ENCODE measurements around the gene PRAMEF1. TPM values are rescaled to one million over a fixed set of nuclear protein-coding genes. Genes with fewer than 3 reads are reported as not detected.
"Not testable (repeated sequence)": the region's sequence is repeated elsewhere in the genome, so short reads cannot be mapped to it uniquely, and the experiment has no call there.

The PRAMEF1 gene
- total RNA-seq, 1 experiment from 2014 or later: not detected

DNA sequence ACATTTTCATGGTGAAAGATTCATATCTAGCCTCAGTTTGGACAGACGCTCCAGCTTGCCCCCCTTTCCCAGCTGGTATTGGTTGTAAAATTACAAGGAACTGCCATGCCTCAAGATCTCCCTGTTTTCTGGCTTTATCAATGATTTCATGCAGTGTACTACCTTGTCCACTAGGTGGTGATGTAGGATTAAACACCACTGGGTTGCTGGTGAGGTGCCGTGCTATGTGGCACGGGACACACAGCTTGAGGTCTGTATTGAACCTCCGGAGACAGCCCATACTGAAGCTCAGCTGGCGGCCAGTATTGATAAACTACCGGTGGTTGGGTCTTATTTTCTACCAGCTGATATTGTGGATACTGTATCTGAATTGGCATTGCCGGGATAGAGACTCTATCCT, 7.4 kb upstream of the PRAMEF1 start:
- peak; percentile 46; the same call in 1 of the 2 replicates for ATAC-seq
- Mint-ChIP-seq H3K36me3 (peaks cover 15% of the 10 kb centered on the region), H3K9me3 (peaks cover 26% of the 10 kb centered on the region), H3K27me3 (ENCODE audit: low read depth) (peaks cover 12% of the 10 kb centered on the region), H3K4me1 (peaks cover 13% of the 10 kb centered on the region)
- POLR2A ChIA-PET; CTCF ChIA-PET; H3K27ac Mint-ChIP-seq; H3K4me3 Mint-ChIP-seq; DNase-seq (ENCODE audit: low spot score): not testable (repeated sequence)
- TF ChIP-seq, protein P1, sequence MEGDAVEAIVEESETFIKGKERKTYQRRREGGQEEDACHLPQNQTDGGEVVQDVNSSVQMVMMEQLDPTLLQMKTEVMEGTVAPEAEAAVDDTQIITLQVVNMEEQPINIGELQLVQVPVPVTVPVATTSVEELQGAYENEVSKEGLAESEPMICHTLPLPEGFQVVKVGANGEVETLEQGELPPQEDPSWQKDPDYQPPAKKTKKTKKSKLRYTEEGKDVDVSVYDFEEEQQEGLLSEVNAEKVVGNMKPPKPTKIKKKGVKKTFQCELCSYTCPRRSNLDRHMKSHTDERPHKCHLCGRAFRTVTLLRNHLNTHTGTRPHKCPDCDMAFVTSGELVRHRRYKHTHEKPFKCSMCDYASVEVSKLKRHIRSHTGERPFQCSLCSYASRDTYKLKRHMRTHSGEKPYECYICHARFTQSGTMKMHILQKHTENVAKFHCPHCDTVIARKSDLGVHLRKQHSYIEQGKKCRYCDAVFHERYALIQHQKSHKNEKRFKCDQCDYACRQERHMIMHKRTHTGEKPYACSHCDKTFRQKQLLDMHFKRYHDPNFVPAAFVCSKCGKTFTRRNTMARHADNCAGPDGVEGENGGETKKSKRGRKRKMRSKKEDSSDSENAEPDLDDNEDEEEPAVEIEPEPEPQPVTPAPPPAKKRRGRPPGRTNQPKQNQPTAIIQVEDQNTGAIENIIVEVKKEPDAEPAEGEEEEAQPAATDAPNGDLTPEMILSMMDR (IDR thresholded peaks at IDR 0.05): peak; percentile 37; the same call in 1 of the 2 replicates

DNA sequence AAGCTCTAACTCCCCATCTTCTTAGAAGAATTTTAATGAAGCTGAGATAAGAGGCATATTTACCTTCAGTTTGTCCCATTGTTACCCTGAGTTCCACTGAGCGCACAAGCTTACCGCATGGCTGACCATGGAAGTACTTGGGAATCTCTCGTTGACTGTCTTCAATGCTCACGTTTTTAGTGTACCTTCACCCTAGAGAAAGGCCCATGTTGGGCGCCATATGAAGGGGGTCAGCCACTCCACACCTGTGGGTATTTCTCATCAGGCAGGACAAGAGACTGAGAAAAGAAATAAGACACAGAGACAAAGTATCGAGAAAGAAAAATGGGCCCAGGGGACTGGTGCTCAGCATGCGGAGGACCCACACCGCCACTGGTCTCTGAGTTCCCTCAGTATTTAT, 6.5 kb upstream of the PRAMEF1 start:
- Mint-ChIP-seq H3K4me1 (peaks cover 13% of the 10 kb centered on the region), H3K9me3 (peaks cover 26% of the 10 kb centered on the region), H3K36me3 (peaks cover 15% of the 10 kb centered on the region)
- DNase-seq (ENCODE audit: low spot score); CTCF ChIA-PET; H3K27ac Mint-ChIP-seq; POLR2A ChIA-PET; ATAC-seq; H3K27me3 Mint-ChIP-seq (ENCODE audit: low read depth); H3K4me3 Mint-ChIP-seq: not testable (repeated sequence)

DNA sequence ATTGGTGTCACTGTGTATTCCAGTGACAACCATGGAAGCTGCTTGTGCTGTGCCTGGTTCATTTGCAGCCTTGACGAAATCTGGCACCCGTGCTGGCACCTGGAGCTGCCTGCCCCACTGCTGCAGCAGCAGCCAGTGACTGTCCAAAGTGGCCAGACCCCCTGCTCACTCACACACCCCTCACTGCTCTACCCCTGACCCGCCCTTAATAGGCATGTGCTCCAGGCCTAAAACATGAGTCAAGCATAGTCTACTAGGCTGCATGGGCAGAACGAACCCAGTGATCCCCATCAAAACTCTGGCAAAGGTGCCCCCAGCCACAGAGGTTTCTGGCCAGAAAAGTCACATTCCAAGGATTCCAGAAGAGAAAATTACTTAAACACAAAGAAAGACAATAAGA, 7.7 kb downstream of the PRAMEF1 start:
- peaks cover 19% of the 10 kb centered on the region for H3K36me3 Mint-ChIP-seq
- H3K9me3 Mint-ChIP-seq: peaks cover 68% of the 10 kb centered on the region
- TF ChIP-seq CREB1 (CRISPR knock-in tag; IDR thresholded peaks at IDR 0.05) (no peak), SMAD4 (CRISPR knock-in tag; IDR thresholded peaks at IDR 0.05) (no peak), EMX1 (CRISPR knock-in tag; IDR thresholded peaks at IDR 0.05) (no peak), ZNF423 (CRISPR knock-in tag; IDR thresholded peaks at IDR 0.05) (no peak)
- TF ChIP-seq, protein P2, sequence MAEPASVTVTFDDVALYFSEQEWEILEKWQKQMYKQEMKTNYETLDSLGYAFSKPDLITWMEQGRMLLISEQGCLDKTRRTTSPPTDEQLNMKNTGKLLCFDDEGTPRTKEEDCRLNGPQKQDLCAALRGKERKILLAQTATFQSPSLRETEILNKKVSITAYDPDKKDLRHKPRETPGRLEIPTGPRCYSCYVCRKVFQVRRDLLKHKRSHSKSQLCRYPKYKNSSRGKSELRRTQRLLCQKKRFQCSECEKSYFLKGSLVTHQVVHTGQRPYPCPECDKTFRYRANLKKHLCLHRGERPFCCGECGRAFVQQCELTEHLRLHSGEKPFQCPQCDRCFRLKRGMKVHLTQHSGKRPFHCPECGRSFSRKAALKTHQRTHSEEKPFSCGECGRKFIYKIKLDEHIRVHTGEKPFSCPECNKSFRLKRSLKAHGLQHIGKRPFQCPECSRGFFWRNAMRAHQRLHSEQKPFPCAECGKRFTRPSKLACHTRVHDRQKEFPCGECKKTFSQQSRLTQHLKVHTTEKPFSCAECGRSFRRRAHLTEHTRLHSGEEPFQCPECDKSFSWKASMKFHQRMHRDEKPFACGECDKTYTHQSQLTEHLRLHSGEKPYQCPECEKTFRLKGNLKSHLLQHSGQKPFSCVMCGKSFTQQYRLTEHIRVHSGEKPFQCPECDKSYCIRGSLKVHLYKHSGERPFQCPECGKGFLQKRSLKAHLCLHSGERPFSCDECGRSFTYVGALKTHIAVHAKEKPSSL (CRISPR knock-in tag; conservative IDR thresholded peaks at IDR 0.05): no peak
- TF ChIP-seq, protein P3, sequence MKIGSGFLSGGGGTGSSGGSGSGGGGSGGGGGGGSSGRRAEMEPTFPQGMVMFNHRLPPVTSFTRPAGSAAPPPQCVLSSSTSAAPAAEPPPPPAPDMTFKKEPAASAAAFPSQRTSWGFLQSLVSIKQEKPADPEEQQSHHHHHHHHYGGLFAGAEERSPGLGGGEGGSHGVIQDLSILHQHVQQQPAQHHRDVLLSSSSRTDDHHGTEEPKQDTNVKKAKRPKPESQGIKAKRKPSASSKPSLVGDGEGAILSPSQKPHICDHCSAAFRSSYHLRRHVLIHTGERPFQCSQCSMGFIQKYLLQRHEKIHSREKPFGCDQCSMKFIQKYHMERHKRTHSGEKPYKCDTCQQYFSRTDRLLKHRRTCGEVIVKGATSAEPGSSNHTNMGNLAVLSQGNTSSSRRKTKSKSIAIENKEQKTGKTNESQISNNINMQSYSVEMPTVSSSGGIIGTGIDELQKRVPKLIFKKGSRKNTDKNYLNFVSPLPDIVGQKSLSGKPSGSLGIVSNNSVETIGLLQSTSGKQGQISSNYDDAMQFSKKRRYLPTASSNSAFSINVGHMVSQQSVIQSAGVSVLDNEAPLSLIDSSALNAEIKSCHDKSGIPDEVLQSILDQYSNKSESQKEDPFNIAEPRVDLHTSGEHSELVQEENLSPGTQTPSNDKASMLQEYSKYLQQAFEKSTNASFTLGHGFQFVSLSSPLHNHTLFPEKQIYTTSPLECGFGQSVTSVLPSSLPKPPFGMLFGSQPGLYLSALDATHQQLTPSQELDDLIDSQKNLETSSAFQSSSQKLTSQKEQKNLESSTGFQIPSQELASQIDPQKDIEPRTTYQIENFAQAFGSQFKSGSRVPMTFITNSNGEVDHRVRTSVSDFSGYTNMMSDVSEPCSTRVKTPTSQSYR (CRISPR knock-in tag; IDR thresholded peaks at IDR 0.05): no peak
- DNase-seq (ENCODE audit: low spot score): no peak
- H3K4me3 Mint-ChIP-seq: no peak overlapping the region
- POLR2A ChIA-PET: no interaction called here
- no peak overlapping the region for H3K27ac Mint-ChIP-seq
- CTCF ChIA-PET: no interaction called here
- H3K4me1 Mint-ChIP-seq: no peaks in the 10 kb centered on the region
- ATAC-seq: no peak
- H3K27me3 Mint-ChIP-seq (ENCODE audit: low read depth): peaks cover 28% of the 10 kb centered on the region

DNA sequence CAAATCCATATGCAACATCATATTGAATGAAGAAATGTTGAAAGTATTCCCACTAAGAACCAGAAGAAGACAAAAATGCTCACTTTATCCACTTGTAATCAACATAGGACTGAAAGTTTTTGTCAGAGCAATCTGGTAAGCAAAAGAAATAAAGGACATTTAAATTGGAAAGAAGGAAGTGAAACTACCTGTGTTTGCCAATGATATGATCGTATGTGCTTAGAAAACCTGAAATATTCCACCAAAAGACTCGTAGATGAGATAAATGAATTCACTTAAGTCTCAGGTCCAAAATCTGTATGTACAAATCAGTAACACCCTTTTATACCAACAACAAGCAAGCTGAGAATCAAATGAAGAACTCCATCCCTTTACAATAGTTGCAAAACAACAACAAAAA, 8.5 kb downstream of the PRAMEF1 start:
- no peaks in the 10 kb centered on the region for H3K4me1 Mint-ChIP-seq
- H3K27ac Mint-ChIP-seq: no peak overlapping the region
- ChIA-PET CTCF (no interaction called here), POLR2A (no interaction called here)
- H3K27me3 Mint-ChIP-seq (ENCODE audit: low read depth): peaks cover 30% of the 10 kb centered on the region
- peaks cover 69% of the 10 kb centered on the region for H3K9me3 Mint-ChIP-seq
- H3K36me3 Mint-ChIP-seq: peaks cover 25% of the 10 kb centered on the region
- DNase-seq (ENCODE audit: low spot score) (no peak), ATAC-seq (no peak)
- H3K4me3 Mint-ChIP-seq: no peak overlapping the region
- TF ChIP-seq ZNF121 (CRISPR knock-in tag; IDR thresholded peaks at IDR 0.05) (no peak), TCF7 (CRISPR knock-in tag; IDR thresholded peaks at IDR 0.05; ENCODE audit: low read depth) (no peak), ZNF232 (CRISPR knock-in tag; IDR thresholded peaks at IDR 0.05) (no peak), RELA (CRISPR knock-in tag; IDR thresholded peaks at IDR 0.05; ENCODE audit: borderline replicate concordance) (no peak), ZNF219 (CRISPR knock-in tag; IDR thresholded peaks at IDR 0.05; ENCODE audit: borderline replicate concordance) (no peak), SP1 (CRISPR knock-in tag; conservative IDR thresholded peaks at IDR 0.05) (no peak), JUN (CRISPR knock-in tag; IDR thresholded peaks at IDR 0.05) (no peak), PRRX2 (CRISPR knock-in tag; IDR thresholded peaks at IDR 0.05) (no peak)
- TF ChIP-seq, protein P4, sequence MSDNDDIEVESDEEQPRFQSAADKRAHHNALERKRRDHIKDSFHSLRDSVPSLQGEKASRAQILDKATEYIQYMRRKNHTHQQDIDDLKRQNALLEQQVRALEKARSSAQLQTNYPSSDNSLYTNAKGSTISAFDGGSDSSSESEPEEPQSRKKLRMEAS (CRISPR knock-in tag; IDR thresholded peaks at IDR 0.05): no peak
- TF ChIP-seq, protein P5, sequence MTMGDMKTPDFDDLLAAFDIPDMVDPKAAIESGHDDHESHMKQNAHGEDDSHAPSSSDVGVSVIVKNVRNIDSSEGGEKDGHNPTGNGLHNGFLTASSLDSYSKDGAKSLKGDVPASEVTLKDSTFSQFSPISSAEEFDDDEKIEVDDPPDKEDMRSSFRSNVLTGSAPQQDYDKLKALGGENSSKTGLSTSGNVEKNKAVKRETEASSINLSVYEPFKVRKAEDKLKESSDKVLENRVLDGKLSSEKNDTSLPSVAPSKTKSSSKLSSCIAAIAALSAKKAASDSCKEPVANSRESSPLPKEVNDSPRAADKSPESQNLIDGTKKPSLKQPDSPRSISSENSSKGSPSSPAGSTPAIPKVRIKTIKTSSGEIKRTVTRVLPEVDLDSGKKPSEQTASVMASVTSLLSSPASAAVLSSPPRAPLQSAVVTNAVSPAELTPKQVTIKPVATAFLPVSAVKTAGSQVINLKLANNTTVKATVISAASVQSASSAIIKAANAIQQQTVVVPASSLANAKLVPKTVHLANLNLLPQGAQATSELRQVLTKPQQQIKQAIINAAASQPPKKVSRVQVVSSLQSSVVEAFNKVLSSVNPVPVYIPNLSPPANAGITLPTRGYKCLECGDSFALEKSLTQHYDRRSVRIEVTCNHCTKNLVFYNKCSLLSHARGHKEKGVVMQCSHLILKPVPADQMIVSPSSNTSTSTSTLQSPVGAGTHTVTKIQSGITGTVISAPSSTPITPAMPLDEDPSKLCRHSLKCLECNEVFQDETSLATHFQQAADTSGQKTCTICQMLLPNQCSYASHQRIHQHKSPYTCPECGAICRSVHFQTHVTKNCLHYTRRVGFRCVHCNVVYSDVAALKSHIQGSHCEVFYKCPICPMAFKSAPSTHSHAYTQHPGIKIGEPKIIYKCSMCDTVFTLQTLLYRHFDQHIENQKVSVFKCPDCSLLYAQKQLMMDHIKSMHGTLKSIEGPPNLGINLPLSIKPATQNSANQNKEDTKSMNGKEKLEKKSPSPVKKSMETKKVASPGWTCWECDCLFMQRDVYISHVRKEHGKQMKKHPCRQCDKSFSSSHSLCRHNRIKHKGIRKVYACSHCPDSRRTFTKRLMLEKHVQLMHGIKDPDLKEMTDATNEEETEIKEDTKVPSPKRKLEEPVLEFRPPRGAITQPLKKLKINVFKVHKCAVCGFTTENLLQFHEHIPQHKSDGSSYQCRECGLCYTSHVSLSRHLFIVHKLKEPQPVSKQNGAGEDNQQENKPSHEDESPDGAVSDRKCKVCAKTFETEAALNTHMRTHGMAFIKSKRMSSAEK (CRISPR knock-in tag; IDR thresholded peaks at IDR 0.05; ENCODE audit: borderline replicate concordance): no peak
- TF ChIP-seq, protein P6, sequence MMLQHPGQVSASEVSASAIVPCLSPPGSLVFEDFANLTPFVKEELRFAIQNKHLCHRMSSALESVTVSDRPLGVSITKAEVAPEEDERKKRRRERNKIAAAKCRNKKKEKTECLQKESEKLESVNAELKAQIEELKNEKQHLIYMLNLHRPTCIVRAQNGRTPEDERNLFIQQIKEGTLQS (CRISPR knock-in tag; conservative IDR thresholded peaks at IDR 0.05): no peak

All from WTC11 (cell line).